Astrocyte of the cerebellum (primary cell): ENCODE data around the gene POP4.
A peak's percentile ranks its signal among the peaks of the same experiment; 100 is the strongest.

Source experiments
- DNase-seq: peaks from one replicate; pipeline ENCODE4 v3.0.0-alpha.2; 2011; ENCODE audit warnings: low read depth
- H3K4me3 ChIP-seq: 2 replicates; pipeline ENCODE4 v1.5.1; 2011; ENCODE audit warnings: mild to moderate bottlenecking, low read depth, low read length, moderate library complexity
- in situ Hi-C: cut with HindIII; loops from 2 replicates; pipeline ENCODE4 v1.10.0; 2017; ENCODE audit warnings: low sequenced_read_pairs
- TF ChIP-seq, protein P1 (sequence below): IDR thresholded peaks from 2 replicates; pipeline ENCODE4 v1.5.1; 2012; ENCODE audit warnings: low read length, low read depth, moderate library complexity, mild to moderate bottlenecking; ENCODE audit errors: missing control alignments

Gene POP4

DNA sequence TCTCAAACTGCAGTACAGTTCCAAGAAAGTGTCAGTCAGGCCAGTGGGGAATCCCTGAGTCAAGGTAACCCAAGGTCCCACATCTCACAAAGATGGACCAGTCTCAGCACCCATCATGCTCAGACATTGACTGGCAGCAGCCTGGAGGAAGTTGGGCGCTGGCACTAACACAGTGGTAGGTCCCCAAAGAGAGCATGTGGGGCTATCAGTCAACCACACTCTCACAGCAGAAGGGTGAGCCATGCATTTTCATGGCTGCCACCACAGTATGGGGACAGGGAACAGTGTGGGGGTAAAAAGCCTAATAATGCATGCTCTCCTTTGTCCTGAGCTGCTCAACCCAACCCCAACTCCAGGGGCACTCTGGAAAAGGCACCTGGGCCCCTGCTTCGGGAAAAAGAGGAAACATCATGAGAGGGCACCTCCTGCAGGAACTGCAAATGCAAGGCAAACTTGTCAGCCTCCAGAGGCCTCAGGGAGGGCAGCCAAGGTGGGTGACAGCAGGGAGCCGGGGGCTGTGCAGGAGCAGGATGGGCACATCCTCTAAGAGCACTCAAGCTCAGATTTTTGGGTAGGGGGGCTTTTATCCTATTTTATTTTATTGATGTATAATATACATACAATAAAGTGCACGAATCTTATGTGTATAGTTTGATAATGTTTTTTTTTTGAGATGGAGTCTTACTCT is 49.7 kb downstream of the POP4 start:
- DNase-seq, result no peak
- TF ChIP-seq, protein P1, sequence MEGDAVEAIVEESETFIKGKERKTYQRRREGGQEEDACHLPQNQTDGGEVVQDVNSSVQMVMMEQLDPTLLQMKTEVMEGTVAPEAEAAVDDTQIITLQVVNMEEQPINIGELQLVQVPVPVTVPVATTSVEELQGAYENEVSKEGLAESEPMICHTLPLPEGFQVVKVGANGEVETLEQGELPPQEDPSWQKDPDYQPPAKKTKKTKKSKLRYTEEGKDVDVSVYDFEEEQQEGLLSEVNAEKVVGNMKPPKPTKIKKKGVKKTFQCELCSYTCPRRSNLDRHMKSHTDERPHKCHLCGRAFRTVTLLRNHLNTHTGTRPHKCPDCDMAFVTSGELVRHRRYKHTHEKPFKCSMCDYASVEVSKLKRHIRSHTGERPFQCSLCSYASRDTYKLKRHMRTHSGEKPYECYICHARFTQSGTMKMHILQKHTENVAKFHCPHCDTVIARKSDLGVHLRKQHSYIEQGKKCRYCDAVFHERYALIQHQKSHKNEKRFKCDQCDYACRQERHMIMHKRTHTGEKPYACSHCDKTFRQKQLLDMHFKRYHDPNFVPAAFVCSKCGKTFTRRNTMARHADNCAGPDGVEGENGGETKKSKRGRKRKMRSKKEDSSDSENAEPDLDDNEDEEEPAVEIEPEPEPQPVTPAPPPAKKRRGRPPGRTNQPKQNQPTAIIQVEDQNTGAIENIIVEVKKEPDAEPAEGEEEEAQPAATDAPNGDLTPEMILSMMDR, result no peak
- in situ Hi-C loops, result no loop called here
- H3K4me3 ChIP-seq, result no peak overlapping the region

- in situ Hi-C loops, result no loop called here
- no peak overlapping the region for H3K4me3 ChIP-seq
- TF ChIP-seq, protein P1, result no peak
- DNase-seq, result no peak
Observed at GRCh38 chr19:29658221-29658991, 52.3 kb downstream of the POP4 start.

- DNase-seq, result no peak
- TF ChIP-seq, protein P1, result no peak
- no peak overlapping the region for H3K4me3 ChIP-seq
- in situ Hi-C loops, result no loop called here
Observed at GRCh38 chr19:29660835-29661234, 54.8 kb downstream of the POP4 start.

DNA sequence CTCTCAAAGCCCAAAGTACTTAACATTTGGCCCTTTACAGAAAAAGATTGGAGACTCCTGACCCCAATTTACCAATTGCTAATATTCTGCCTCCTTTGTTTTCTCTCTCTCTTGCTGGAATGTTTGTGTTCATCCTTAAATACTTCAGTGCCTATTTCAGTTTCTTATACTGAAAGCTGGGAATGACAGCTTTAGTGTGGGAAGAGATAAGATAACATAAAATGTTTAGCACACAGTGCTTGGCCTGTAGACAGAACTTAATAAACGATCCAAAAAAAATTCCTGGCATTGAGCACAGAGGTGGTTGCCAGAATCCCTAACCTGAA is 56.2 kb downstream of the POP4 start:
- DNase-seq, result no peak
- TF ChIP-seq, protein P1, result no peak
- in situ Hi-C loops, result no loop called here
- no peak overlapping the region for H3K4me3 ChIP-seq

- H3K4me3 ChIP-seq, result no peak overlapping the region
- TF ChIP-seq, protein P1, result no peak
- in situ Hi-C loops, result no loop called here
- DNase-seq, result peak; percentile 86
Observed at GRCh38 chr19:29662604-29663404, 56.7 kb downstream of the POP4 start.

- no peak overlapping the region for H3K4me3 ChIP-seq
- TF ChIP-seq, protein P1, result no peak
- in situ Hi-C loops, result no loop called here
- DNase-seq, result no peak
Observed at GRCh38 chr19:29663861-29664752, 58.0 kb downstream of the POP4 start.
